Choroid plexus epithelial cell (primary cell): ENCODE data around the gene WIF1.

Experiments
- DNase-seq: peaks from one replicate; pipeline ENCODE4 v3.0.0-alpha.2; 2010; ENCODE audit warnings: low read depth
- H3K4me3 ChIP-seq: 2 replicates; pipeline ENCODE4 v1.5.1; 2011; ENCODE audit warnings: low read depth, mild to moderate bottlenecking, control low read depth, low read length, moderate library complexity
- TF ChIP-seq, protein P1 (sequence below): conservative IDR thresholded peaks from 2 replicates; pipeline ENCODE4 v1.5.1; 2011; ENCODE audit warnings: low read depth, mild to moderate bottlenecking, control low read depth, inconsistent platforms, low read length, moderate library complexity

WIF1 gene

DNA sequence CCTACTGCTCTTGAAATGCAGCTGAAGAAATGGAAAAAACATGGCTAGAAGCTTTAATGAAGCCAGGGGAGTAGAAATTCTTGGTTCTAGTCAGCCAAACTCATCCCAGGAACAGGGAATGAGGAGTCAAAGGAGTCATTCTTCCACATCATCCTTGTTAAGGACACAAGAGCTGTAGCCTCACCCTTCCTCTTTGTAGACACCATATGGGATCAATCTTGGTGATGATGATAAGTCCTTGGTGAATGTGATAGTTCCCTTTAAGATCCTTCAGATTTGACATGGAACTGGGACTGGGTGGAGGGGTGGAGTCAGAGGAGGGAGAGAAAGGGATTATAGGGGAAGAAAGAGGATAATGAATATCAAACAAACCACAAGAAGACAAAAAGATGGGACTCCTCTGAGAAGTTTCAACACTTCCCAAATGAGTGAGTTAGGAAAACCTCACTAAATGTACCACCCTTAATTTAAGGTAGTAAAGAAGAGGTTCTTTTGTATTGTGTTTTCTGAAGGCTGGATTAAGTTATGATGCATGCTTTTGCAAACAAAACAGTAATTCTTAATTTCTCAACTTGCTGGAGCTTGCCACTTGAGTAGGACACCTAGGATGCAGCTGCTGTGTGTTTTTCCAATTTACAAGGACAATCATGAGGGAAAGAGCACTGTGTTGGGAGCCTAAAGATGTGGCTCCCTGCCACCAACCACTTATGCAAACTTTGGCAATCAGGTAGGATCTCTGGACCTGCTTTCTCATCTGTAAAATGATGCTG lies 104.0 kb downstream of the WIF1 start:
- no peak overlapping the region for H3K4me3 ChIP-seq
- no peak for DNase-seq
- TF ChIP-seq, protein P1, sequence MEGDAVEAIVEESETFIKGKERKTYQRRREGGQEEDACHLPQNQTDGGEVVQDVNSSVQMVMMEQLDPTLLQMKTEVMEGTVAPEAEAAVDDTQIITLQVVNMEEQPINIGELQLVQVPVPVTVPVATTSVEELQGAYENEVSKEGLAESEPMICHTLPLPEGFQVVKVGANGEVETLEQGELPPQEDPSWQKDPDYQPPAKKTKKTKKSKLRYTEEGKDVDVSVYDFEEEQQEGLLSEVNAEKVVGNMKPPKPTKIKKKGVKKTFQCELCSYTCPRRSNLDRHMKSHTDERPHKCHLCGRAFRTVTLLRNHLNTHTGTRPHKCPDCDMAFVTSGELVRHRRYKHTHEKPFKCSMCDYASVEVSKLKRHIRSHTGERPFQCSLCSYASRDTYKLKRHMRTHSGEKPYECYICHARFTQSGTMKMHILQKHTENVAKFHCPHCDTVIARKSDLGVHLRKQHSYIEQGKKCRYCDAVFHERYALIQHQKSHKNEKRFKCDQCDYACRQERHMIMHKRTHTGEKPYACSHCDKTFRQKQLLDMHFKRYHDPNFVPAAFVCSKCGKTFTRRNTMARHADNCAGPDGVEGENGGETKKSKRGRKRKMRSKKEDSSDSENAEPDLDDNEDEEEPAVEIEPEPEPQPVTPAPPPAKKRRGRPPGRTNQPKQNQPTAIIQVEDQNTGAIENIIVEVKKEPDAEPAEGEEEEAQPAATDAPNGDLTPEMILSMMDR = no peak

DNA sequence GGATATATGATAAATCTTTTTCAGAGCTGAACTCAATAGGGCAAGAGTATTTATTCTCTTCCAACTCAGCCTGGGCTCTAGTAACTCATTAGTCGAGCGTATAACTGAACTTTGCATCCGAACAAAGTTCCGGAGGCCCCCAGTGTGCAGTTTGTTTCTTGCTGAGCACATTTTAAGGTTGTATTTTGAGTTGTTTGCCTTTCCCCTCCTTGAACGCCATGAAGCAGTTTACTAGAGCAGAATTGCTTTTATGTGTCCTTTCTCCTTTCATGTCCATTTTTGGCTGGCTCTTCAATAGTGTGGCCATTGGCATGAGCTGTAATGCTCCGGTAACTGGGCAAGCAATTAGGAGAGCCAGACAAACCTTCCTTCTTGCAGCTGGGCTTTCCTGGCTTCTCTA lies 105.3 kb downstream of the WIF1 start:
- DNase-seq = no peak
- no peak overlapping the region for H3K4me3 ChIP-seq
- TF ChIP-seq, protein P1 = no peak

DNA sequence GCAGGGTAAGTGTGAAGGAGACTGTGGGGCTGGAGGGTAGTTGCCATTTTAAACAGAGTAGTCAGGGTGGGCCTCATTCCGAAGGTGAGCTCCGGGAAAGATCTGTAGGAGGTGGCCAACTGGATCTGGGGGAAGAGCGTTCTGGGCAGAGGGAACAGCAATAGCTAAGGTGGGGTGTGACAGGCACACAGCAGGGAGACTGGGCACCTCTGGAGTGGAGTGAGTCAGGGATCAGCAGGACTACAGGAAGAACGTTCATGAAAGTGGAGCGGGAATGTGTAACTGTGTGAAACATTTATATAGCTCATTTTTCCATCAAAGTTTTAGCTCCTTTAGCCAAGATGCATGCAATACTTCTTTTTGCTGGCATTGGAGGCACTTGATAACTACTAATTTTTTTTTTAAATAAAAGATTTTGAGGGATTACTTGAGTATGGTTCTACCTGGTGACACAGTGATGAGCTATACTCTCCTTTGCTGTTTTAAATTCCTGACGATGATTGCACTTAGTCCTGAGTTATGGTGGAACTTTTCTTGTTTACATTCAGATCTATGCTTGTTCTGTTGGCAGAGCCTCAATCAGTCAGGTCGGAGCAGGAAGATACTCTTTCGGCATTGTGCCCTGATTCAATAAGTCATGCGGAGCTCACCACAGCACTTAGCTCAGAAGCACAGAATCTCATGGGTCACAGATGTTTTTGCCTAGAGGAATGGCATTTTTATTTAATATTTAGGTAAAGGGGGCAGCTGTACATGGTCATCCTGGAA lies 106.4 kb downstream of the WIF1 start:
- TF ChIP-seq, protein P1 = no peak
- no peak overlapping the region for H3K4me3 ChIP-seq
- no peak for DNase-seq

DNA sequence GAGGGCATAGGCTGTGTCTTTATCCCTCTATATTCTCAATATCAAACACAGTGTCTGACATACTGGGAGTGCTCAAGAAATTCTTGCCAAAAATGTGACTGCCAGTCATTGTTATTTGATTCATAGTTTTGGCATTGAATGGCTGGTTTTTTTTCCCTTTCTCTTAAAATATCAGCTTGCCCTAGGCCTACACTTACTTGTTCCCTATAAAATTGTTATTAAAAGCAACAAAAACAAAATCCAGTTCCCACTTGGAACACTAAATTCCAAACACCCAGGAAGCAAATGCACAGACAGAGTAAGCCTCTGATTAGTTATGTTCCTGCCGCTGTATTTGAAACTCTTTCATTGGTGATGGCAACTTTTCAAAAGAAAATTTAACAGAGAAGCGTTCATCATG lies 110.7 kb downstream of the WIF1 start:
- no peak overlapping the region for H3K4me3 ChIP-seq
- TF ChIP-seq, protein P1 = no peak
- DNase-seq = no peak

DNA sequence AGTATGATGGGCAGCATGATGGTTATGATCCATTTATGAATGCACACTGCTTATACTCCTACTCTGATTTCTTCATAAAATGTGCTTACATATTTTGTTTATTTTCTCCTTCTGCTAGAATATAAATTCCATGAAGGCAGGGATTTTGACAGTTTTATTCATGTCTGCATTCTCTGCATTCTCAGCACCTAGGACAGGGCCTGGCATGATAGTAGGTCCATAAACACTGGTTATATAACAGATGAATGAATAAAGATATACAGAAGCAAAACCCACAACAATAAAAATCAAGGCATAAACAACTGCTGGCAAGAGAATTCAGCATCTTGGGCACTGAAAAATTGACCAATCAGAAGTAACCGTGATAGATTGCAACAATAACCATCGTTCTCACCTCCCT lies 115.4 kb downstream of the WIF1 start:
- DNase-seq = no peak
- no peak overlapping the region for H3K4me3 ChIP-seq
- TF ChIP-seq, protein P1 = no peak

DNA sequence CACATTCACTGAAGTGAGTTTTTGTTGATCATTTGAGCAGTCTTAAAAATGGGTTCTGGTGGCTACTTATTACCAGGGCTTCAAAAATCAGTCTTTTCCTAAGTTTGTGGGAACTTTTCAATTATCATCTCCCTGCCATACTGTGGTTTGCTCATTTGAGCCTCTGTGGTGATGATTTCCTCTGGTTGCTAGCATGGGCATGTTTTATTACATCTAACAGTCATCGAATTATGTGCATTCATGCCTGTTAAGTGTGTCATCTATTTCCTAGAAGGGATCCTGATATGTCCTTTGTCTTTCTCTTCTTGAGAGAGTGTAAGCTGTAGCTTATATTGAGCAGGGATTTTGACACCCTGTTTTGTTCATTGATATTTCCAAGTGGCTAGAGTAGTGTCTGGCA lies 116.8 kb downstream of the WIF1 start:
- H3K4me3 ChIP-seq = no peak overlapping the region
- DNase-seq = no peak
- TF ChIP-seq, protein P1 = no peak
